GM12878 (cell line): Measurements from ENCODE around the gene CENPP.

Source experiments
- ASH2L ChIP-seq: fragments of 300-600, 200-600 bp; sonication (generic); IDR thresholded peaks from 2 replicates; pipeline ENCODE4 v1.6.1; 2017; ENCODE audit warnings: low read depth, mild to moderate bottlenecking, borderline replicate concordance
- MYC ChIP-seq: IDR thresholded peaks from 2 replicates; pipeline ENCODE4 v1.6.1; 2011; ENCODE audit warnings: mild to moderate bottlenecking, low read length, moderate library complexity, inconsistent platforms; ENCODE audit not compliant: insufficient read depth, insufficient replicate concordance, insufficient read length, severe bottlenecking
- POLR2A ChIP-seq: IDR thresholded peaks from 2 replicates; pipeline ENCODE4 v1.6.1; 2011; ENCODE audit warnings: low read depth, mild to moderate bottlenecking, low read length
- SMC3 ChIP-seq: IDR thresholded peaks from 2 replicates; pipeline ENCODE4 v1.6.1; 2011; ENCODE audit warnings: low read length, improper control_type of control experiment, borderline replicate concordance
- TF ChIP-seq, protein P1 (sequence below), 3 experiments: IDR thresholded peaks in 2 of 3; conservative IDR thresholded peaks in 1 of 3; 2 replicates each; pipeline ENCODE4 v1.5.1; 2011; ENCODE audit warnings: low read depth in 3 of 3, low read length in 3 of 3, mild to moderate bottlenecking in 3 of 3, control low read depth in 2 of 3, moderate library complexity in 2 of 3, inconsistent platforms in 1 of 3, mixed read lengths in 1 of 3; ENCODE audit not compliant: control insufficient read depth in 2 of 3, insufficient read depth in 1 of 3; ENCODE audit errors: extremely low read depth in 1 of 3

DNA sequence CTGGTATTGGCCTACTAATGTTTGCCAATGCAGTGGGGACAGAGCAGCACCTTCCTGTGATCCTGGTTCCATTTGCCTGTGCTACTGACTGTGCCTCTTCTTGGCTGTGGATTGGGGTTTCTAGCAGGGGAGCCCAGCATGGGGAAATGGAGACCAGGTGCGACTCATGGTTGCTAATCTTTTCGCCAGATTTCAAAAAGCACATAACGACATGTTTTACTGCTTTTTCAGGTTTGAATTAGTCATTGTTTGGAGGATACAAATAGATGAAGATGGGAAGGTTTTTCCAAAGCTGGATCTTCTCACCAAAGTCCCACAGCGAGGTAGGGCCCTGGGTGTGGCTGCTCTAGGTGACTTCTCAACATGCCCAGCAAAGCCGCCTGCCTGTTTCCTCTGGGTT is 286.5 kb downstream of the CENPP start:
- TF ChIP-seq POLR2A (no peak), SMC3 (no peak), ASH2L (no peak), MYC (no peak)
- TF ChIP-seq, protein P1, sequence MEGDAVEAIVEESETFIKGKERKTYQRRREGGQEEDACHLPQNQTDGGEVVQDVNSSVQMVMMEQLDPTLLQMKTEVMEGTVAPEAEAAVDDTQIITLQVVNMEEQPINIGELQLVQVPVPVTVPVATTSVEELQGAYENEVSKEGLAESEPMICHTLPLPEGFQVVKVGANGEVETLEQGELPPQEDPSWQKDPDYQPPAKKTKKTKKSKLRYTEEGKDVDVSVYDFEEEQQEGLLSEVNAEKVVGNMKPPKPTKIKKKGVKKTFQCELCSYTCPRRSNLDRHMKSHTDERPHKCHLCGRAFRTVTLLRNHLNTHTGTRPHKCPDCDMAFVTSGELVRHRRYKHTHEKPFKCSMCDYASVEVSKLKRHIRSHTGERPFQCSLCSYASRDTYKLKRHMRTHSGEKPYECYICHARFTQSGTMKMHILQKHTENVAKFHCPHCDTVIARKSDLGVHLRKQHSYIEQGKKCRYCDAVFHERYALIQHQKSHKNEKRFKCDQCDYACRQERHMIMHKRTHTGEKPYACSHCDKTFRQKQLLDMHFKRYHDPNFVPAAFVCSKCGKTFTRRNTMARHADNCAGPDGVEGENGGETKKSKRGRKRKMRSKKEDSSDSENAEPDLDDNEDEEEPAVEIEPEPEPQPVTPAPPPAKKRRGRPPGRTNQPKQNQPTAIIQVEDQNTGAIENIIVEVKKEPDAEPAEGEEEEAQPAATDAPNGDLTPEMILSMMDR (IDR thresholded peaks at IDR 0.05 in 2 of 3, conservative IDR thresholded peaks at IDR 0.05 in 1 of 3; ENCODE audit: control insufficient read depth in 2 of 3, extremely low read depth in 1 of 3, insufficient read depth in 1 of 3, low read depth in 3 of 3, low read length in 3 of 3) = no peak
